GM21423 (cell line): ENCODE data around the gene MGMT.

Experiments
- ATAC-seq: cut with Tn5 transposase; IDR thresholded peaks from one replicate; pipeline ENCODE4 v1.9.1; 2021; ENCODE audit warnings: mild to moderate bottlenecking, moderate library complexity; ENCODE audit not compliant: unreplicated experiment

MGMT gene

GRCh38 chr10:129815898-129816655 lies 349.0 kb downstream of the MGMT start:
- no peak for ATAC-seq

GRCh38 chr10:129816656-129817045 lies 349.6 kb downstream of the MGMT start:
- no peak for ATAC-seq
